Measurements from ENCODE around the gene PPA1.

The PPA1 gene

GRCh38 chr10:70193391-70193844 is 39.8 kb downstream of the PPA1 start:
- TF ChIP-seq, protein P1, sequence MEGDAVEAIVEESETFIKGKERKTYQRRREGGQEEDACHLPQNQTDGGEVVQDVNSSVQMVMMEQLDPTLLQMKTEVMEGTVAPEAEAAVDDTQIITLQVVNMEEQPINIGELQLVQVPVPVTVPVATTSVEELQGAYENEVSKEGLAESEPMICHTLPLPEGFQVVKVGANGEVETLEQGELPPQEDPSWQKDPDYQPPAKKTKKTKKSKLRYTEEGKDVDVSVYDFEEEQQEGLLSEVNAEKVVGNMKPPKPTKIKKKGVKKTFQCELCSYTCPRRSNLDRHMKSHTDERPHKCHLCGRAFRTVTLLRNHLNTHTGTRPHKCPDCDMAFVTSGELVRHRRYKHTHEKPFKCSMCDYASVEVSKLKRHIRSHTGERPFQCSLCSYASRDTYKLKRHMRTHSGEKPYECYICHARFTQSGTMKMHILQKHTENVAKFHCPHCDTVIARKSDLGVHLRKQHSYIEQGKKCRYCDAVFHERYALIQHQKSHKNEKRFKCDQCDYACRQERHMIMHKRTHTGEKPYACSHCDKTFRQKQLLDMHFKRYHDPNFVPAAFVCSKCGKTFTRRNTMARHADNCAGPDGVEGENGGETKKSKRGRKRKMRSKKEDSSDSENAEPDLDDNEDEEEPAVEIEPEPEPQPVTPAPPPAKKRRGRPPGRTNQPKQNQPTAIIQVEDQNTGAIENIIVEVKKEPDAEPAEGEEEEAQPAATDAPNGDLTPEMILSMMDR (IDR thresholded peaks at IDR 0.05; ENCODE audit: low read depth, low read length): no peak
- Histone ChIP-seq H3K36me3 (peaks cover 8% of the 10 kb centered on the region), H3K9me3 (ENCODE audit: severe bottlenecking) (no peaks in the 10 kb centered on the region), H3K27ac (no peak overlapping the region), H3K27me3 (ENCODE audit: insufficient read depth, low read depth, severe bottlenecking) (no peaks in the 10 kb centered on the region), H3K4me3 (ENCODE audit: low read depth, low read length) (no peak overlapping the region)
- DNase-seq: no peak

DNA sequence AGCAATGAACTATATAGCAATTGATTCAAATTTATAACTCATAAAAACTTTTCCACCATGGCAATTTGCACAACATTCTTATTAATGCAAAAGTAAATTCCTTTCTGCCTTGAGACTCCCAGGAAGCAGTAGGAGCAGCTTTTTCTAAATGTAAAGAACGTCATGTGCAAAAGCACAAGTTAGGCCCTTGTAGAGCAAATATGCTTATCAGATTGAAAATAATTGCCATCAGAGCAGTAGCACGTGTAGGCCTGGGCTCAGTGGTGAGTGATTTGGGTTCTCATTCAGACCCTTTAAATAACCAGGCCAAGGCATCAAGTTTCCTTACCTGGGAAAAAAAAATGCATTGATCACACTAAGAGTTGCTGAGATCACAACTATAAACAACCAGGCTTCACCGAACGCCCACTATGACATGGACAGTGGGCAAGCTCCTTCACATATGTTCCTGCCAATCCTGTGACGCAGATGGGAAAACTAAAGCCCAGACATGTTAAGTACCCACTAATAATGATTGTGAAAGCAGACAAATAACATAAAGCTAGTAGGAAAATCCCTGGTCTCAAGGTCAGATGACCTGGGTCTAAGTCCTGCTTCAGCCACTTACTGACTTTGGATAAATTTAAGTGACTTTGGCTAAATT is 40.8 kb downstream of the PPA1 start:
- H3K27me3 ChIP-seq (ENCODE audit: insufficient read depth, low read depth, severe bottlenecking): no peaks in the 10 kb centered on the region
- peak; percentile 29 for DNase-seq
- TF ChIP-seq, protein P1 (IDR thresholded peaks at IDR 0.05; ENCODE audit: low read depth, low read length): no peak
- no peaks in the 10 kb centered on the region for H3K9me3 ChIP-seq (ENCODE audit: severe bottlenecking)
- no peak overlapping the region for H3K4me3 ChIP-seq (ENCODE audit: low read depth, low read length)
- no peak overlapping the region for H3K27ac ChIP-seq
- H3K36me3 ChIP-seq: peaks cover 1% of the 10 kb centered on the region; the same call in 1 of the 2 replicates

DNA sequence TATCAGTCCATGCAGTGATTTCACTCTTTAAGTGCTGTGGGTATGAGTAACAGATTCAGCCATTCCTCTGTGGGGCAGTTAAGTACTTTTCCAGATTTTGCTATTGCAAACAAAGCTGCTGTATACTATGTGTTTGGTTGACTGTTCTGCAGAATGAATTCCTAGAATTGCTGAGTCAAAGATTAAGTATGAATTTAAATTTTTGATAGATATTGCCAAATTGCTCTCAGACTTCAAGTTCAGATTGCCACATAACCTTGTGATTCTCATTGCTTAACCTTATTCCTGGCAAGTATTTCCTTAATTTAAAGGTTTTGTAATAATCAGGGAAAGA is 41.3 kb downstream of the PPA1 start:
- TF ChIP-seq, protein P1 (IDR thresholded peaks at IDR 0.05; ENCODE audit: low read depth, low read length): no peak
- no peak overlapping the region for H3K27ac ChIP-seq
- H3K36me3 ChIP-seq: no peaks in the 10 kb centered on the region; the same call in 1 of the 2 replicates
- no peak overlapping the region for H3K4me3 ChIP-seq (ENCODE audit: low read depth, low read length)
- DNase-seq: no peak
- H3K9me3 ChIP-seq (ENCODE audit: severe bottlenecking): no peaks in the 10 kb centered on the region
- no peaks in the 10 kb centered on the region for H3K27me3 ChIP-seq (ENCODE audit: insufficient read depth, low read depth, severe bottlenecking)

- H3K4me3 ChIP-seq (ENCODE audit: low read depth, low read length): no peak overlapping the region
- no peak overlapping the region for H3K27ac ChIP-seq
- no peak for DNase-seq
Measured at GRCh38 chr10:70191161-70191971, 41.9 kb downstream of the PPA1 start.

GRCh38 chr10:70190581-70190980 is 42.6 kb downstream of the PPA1 start:
- Histone ChIP-seq H3K27me3 (ENCODE audit: insufficient read depth, low read depth, severe bottlenecking) (no peaks in the 10 kb centered on the region), H3K4me3 (ENCODE audit: low read depth, low read length) (no peak overlapping the region), H3K36me3 (no peaks in the 10 kb centered on the region), H3K27ac (no peak overlapping the region), H3K9me3 (ENCODE audit: severe bottlenecking) (no peaks in the 10 kb centered on the region)
- TF ChIP-seq, protein P1 (IDR thresholded peaks at IDR 0.05; ENCODE audit: low read depth, low read length): no peak
- no peak for DNase-seq

More at GRCh38 chr10:70191161-70191971, 41.9 kb downstream of the PPA1 start:
- Histone ChIP-seq H3K27me3 (ENCODE audit: insufficient read depth, low read depth, severe bottlenecking) (no peaks in the 10 kb centered on the region), H3K9me3 (ENCODE audit: severe bottlenecking) (no peaks in the 10 kb centered on the region), H3K36me3 (no peaks in the 10 kb centered on the region; the same call in 1 of the 2 replicates)
- TF ChIP-seq, protein P1 (IDR thresholded peaks at IDR 0.05; ENCODE audit: low read depth, low read length): no peak
